ENCODE data around the gene NANOGP8.

NANOGP8 gene

DNA sequence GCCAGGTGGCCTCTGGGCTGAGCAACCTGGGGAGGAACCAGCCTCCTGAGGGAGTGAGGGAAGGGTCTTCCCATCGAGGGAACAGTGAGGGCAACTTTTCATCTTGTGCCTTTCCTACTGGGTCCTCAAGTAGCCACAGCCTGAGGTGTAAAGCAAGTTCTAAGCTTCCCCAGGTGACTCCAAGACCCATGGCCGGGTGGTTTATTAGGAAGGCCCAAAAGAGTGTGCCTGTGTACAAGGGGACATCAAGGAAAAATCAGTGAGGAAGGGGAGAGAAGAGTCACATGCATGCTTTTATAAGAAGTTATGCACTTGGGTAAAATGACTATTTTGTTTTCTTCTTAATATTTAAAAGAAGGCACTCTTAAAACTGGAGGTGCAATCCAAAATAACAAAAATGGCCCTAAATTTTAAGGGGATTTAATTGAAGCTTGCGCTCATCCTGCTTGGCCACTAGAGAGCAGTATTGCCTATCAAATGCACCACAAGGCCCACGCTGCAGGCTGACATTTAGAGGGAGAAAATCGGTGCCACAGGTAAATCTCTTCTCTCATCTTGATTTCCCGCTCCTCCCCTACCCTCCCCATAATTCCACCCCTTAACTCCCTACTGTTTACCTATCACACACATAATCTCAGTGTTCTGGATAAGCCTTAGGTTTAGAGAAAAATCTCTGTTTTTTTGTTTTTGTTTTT, 6.7 kb downstream of the NANOGP8 start:
- ChIA-PET POLR2A (ENCODE audit: low non-redundant PET) (interaction anchor here (0.6 kb wide), 1 partner anchor 437 kb away, joined by 4 read pairs; no protein-coding TSS in a partner anchor), CTCF (interaction anchor here (0.6 to 2.1 kb wide), 13 partner anchors 16 to 1423 kb away, joined by 3 to 13 read pairs (median 3); no protein-coding TSS in a partner anchor)
- TF ChIP-seq, protein P1, sequence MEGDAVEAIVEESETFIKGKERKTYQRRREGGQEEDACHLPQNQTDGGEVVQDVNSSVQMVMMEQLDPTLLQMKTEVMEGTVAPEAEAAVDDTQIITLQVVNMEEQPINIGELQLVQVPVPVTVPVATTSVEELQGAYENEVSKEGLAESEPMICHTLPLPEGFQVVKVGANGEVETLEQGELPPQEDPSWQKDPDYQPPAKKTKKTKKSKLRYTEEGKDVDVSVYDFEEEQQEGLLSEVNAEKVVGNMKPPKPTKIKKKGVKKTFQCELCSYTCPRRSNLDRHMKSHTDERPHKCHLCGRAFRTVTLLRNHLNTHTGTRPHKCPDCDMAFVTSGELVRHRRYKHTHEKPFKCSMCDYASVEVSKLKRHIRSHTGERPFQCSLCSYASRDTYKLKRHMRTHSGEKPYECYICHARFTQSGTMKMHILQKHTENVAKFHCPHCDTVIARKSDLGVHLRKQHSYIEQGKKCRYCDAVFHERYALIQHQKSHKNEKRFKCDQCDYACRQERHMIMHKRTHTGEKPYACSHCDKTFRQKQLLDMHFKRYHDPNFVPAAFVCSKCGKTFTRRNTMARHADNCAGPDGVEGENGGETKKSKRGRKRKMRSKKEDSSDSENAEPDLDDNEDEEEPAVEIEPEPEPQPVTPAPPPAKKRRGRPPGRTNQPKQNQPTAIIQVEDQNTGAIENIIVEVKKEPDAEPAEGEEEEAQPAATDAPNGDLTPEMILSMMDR (conservative IDR thresholded peaks at IDR 0.05; ENCODE audit: low read depth): peak; percentile 88
- no peak overlapping the region for H3K27ac ChIP-seq
- DNase-seq (ENCODE audit: low spot score): peak; percentile 71

DNA sequence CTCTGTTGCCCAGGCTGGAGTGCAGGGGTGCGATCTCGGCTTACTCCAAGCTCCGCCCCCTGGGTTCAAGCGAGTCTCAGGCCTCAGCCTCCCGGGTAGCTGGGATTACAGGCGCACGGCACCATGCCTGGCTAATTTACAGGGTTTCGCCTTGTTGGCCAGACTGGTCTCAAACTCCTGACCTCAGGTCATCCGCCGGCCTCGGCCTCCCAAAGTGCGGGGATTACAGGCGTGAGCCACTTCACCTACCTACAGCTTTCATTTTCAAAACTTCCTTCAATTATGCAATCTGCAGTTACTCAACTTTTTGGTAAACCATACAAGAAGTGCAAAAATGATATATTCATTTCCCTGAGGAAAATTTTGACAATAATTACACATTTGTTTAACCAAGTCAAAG, 14.0 kb downstream of the NANOGP8 start:
- H3K27ac ChIP-seq: no peak overlapping the region
- ChIA-PET CTCF (no interaction called here), POLR2A (ENCODE audit: low non-redundant PET) (no interaction called here)
- TF ChIP-seq, protein P1 (conservative IDR thresholded peaks at IDR 0.05; ENCODE audit: low read depth): no peak
- no peak for DNase-seq (ENCODE audit: low spot score)

DNA sequence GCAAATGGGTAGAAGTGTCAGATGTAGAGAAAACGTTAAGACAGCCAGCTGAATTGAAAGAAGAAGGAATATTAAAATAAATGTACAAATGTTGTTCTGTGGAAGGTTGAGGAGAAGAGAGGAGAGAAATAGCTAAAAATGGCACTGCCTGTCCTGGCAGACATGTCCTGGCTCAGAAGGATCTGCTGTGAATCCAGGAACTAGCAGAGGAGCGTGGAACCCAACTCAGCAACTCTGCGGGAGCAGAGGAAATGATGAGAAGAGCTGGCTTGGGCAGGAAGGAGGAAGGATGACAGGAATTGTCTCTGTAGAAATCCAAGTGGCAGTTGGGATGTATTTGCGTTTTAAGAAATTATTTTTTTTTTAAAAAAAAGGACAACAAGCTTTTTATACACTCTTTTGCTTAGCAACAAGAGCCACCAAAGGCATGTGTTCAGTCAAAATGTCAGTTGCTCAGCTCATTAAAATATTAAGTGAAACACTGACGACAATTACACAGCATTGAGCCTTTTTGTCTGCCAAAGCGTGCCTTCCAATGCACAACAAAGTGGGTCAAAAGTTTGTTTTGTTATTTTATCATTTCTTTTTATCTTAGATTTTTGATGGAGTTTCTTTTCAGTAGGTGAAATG, 16.1 kb downstream of the NANOGP8 start:
- ChIA-PET POLR2A (ENCODE audit: low non-redundant PET) (no interaction called here), CTCF (interaction anchor here (0.6 to 0.7 kb wide), 2 partner anchors 67 to 663 kb away, joined by 3 read pairs; no protein-coding TSS in a partner anchor)
- H3K27ac ChIP-seq: no peak overlapping the region
- TF ChIP-seq, protein P1 (conservative IDR thresholded peaks at IDR 0.05; ENCODE audit: low read depth): no peak
- no peak for DNase-seq (ENCODE audit: low spot score)

DNA sequence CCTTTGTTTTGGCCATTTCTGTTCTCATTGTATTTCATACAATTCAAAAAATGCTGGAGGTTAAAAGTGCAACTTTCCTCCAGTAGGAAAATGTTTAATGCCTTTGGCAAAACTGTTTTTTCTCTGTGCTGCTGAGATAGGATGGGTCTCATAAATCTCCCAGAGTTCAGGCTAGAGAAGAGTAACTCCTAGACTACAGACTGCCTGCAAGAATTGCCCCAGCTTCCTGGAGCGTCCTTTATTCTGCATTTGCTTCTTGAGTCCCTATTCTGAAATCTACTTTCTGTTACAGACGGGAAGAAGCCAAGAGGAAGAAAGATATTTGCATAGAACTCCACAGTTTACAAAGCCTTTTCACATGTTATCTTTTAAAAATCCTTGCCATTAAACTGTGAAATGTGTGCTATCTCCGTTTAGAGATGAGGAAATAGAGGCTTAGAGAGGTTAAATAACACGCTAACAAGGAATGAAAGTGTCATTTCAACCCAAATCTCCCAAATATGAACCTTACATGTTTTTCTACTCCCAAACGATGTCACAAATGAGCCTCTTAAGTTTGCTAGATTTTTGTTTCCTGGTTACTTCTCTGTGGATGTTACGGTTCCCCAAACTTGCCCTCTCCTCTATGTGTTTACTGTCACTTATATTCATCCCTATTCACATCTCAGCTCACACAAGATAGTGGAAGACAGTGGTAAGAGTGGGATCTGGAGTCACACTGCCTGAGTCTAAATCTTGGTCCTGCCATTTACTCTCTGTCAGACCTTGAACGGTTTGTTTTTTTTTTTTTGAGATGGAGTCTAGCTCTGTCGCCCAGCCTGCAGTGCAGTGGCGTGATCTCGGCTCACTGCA, 17.4 kb downstream of the NANOGP8 start:
- DNase-seq (ENCODE audit: low spot score): no peak
- POLR2A ChIA-PET (ENCODE audit: low non-redundant PET): no interaction called here
- H3K27ac ChIP-seq: no peak overlapping the region
- CTCF ChIA-PET: interaction anchor here (0.7 kb wide), 1 partner anchor 49 kb away, joined by 3 read pairs; no protein-coding TSS in a partner anchor
- TF ChIP-seq, protein P1 (conservative IDR thresholded peaks at IDR 0.05; ENCODE audit: low read depth): no peak

DNA sequence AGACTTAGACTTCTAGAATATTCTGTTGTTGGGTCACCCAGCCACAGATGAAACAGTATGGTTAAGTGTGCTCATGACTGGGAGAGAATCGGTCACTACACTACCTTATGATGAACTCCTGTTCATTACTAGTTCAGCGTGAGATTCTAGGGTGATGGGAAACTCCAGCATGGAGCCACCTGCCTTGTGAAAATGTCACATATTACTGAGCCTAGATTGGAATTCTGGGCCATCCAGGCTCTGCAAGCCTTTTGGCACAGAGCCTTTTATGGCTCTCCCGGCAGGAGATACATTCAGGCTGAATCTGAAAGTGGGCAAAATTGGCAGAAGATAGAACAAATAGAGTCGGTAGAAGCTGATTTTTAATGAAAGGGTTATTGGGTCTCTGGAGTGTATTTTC, 19.0 kb downstream of the NANOGP8 start:
- POLR2A ChIA-PET (ENCODE audit: low non-redundant PET): no interaction called here
- no peak overlapping the region for H3K27ac ChIP-seq
- no peak for DNase-seq (ENCODE audit: low spot score)
- TF ChIP-seq, protein P1 (conservative IDR thresholded peaks at IDR 0.05; ENCODE audit: low read depth): no peak
- CTCF ChIA-PET: no interaction called here

DNA sequence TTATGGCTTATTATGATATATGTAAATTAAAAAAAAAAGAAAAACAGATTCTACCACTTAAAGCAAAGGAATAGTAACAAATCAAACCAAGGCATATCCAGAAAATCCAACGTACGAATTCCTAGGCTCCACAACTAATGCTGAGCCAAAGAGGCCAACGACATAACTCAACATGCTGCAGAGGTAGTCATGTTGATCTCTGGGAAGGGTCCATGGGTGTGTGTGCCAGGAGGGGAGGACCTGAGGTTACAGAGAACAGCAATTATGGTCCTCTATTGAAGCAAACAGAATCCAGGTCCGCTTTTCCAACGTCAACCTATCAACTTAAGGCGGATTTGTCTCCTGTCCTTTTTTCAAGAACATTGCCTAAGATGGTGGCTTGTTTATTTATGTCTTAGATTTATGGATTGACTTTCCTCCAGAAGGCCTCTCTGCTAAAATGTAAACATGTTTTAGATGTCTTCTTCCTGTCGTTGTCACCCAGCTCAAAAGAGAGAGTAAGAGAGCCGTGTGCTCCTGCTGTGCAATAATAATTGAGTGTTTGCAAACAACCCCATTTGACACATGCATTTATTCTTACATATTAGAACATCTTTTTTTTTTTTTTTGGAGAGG, 20.4 kb downstream of the NANOGP8 start:
- no peak for DNase-seq (ENCODE audit: low spot score)
- POLR2A ChIA-PET (ENCODE audit: low non-redundant PET): no interaction called here
- TF ChIP-seq, protein P1 (conservative IDR thresholded peaks at IDR 0.05; ENCODE audit: low read depth): no peak
- CTCF ChIA-PET: interaction anchor here (0.7 to 0.8 kb wide), 2 partner anchors 25 to 368 kb away, joined by 3 to 4 read pairs; no protein-coding TSS in a partner anchor
- no peak overlapping the region for H3K27ac ChIP-seq

All from RWPE1 (cell line).